Osteoblast (primary cell): ENCODE results near the gene IFT122. TPM values are rescaled to one million over a fixed set of nuclear protein-coding genes. Genes with fewer than 3 reads are reported as not detected.

Source experiments
- DNase-seq: peaks from one replicate; pipeline ENCODE4 v3.0.0; 2011; ENCODE audit warnings: low spot score, mixed read lengths; ENCODE audit not compliant: insufficient read length; ENCODE audit errors: missing footprints
- H2AFZ ChIP-seq: 2 replicates; pipeline ENCODE4 v1.6.0; 2011; ENCODE audit warnings: mild to moderate bottlenecking, low read length
- H3K27ac ChIP-seq: 2 replicates; pipeline ENCODE4 v1.5.1; 2011; ENCODE audit warnings: mild to moderate bottlenecking, low read depth, low read length, moderate library complexity
- H3K27me3 ChIP-seq: 2 replicates; pipeline ENCODE4 v1.6.0; 2012; ENCODE audit warnings: mild to moderate bottlenecking, control low read depth, inconsistent platforms, low read length, moderate library complexity; ENCODE audit not compliant: insufficient read depth
- H3K36me3 ChIP-seq: 2 replicates; pipeline ENCODE4 v1.5.1; 2011; ENCODE audit warnings: mild to moderate bottlenecking, low read length, control low read depth, moderate library complexity; ENCODE audit not compliant: insufficient read depth
- H3K4me1 ChIP-seq: 2 replicates; pipeline ENCODE4 v1.5.1; 2011; ENCODE audit warnings: mild to moderate bottlenecking, low read length, control low read depth, moderate library complexity; ENCODE audit not compliant: insufficient read depth
- H3K4me2 ChIP-seq: 2 replicates; pipeline ENCODE4 v1.6.0; 2011; ENCODE audit warnings: mild to moderate bottlenecking, low read length; ENCODE audit not compliant: insufficient read depth
- H3K4me3 ChIP-seq: fragments of 200-600 bp; sonication (generic); 3 replicates; pipeline ENCODE4 v1.5.1; 2012; ENCODE audit warnings: mild to moderate bottlenecking, low read length, inconsistent platforms; ENCODE audit not compliant: insufficient read depth
- H3K79me2 ChIP-seq: 2 replicates; pipeline ENCODE4 v1.6.0; 2012; ENCODE audit warnings: mild to moderate bottlenecking, low read length, control low read depth, inconsistent platforms; ENCODE audit not compliant: insufficient read depth
- H3K9me3 ChIP-seq: 2 replicates; pipeline ENCODE4 v1.5.1; 2011; ENCODE audit warnings: low read depth, low read length, control low read depth
- H4K20me1 ChIP-seq: 2 replicates; pipeline ENCODE4 v1.6.0; 2012; ENCODE audit warnings: mild to moderate bottlenecking, low read length, control low read depth; ENCODE audit not compliant: insufficient read depth
- total RNA-seq: library from RNA; depleted of rRNA; stranded (reverse); fragments of >200 nt; gene quantifications from 2 replicates; pipeline ENCODE4 v1.2.3, GENCODE V29; 2012
- TF ChIP-seq, protein P1 (sequence below): IDR thresholded peaks from 2 replicates; pipeline ENCODE4 v1.5.1; 2011; ENCODE audit warnings: mild to moderate bottlenecking, low read depth, low read length, moderate library complexity; ENCODE audit errors: extremely low read depth

IFT122 gene
- total RNA-seq, 1 donor = 30.4 TPM

DNA sequence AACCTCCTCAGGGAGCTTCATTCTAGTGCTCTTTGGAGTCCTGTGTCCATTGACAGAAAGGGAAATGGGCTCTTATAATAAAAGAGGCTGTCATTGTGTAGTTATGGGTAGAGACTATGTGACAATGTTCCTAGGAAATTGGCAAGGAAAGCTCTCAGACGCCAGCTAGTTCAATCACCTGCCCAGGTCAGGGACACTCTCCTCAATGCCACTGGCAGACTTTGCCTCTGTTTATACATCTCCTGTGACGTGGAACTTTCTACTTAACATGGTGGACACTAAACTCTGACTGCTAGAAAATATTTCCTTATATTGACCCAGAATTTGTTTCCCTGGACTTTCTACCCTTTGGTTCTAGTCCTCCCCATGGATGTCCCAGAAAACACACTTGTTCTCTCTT, 14.4 kb upstream of the IFT122 start:
- peaks cover 6% of the 10 kb centered on the region for H3K36me3 ChIP-seq
- H3K9me3 ChIP-seq = no peaks in the 10 kb centered on the region
- H2AFZ ChIP-seq = no peak overlapping the region
- H3K27me3 ChIP-seq = peaks cover 5% of the 10 kb centered on the region
- no peak overlapping the region for H3K27ac ChIP-seq
- no peak overlapping the region for H3K4me2 ChIP-seq
- TF ChIP-seq, protein P1, sequence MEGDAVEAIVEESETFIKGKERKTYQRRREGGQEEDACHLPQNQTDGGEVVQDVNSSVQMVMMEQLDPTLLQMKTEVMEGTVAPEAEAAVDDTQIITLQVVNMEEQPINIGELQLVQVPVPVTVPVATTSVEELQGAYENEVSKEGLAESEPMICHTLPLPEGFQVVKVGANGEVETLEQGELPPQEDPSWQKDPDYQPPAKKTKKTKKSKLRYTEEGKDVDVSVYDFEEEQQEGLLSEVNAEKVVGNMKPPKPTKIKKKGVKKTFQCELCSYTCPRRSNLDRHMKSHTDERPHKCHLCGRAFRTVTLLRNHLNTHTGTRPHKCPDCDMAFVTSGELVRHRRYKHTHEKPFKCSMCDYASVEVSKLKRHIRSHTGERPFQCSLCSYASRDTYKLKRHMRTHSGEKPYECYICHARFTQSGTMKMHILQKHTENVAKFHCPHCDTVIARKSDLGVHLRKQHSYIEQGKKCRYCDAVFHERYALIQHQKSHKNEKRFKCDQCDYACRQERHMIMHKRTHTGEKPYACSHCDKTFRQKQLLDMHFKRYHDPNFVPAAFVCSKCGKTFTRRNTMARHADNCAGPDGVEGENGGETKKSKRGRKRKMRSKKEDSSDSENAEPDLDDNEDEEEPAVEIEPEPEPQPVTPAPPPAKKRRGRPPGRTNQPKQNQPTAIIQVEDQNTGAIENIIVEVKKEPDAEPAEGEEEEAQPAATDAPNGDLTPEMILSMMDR = no peak
- DNase-seq = no peak
- H3K4me3 ChIP-seq = no peak overlapping the region
- H3K79me2 ChIP-seq = no peaks in the 10 kb centered on the region
- no peaks in the 10 kb centered on the region for H4K20me1 ChIP-seq
- peaks cover 12% of the 10 kb centered on the region for H3K4me1 ChIP-seq

DNA sequence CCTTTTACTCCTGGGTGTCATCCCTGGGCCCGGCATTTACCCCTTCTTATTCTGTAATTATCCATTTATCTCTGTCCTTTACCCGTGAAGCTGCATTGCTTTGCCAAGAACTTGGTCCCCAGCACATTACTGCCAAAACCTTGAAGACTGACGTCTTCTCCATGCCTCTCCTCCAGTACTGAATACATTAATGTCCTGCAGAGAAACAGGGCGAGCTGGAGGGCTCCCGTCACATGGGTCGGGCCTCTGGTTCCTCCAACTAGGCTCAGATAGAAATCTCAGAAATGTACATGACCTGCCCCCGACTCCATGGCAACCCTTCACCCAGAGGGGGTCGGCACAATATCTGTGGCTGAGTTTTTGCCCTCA, 12.0 kb upstream of the IFT122 start:
- peaks cover 24% of the 10 kb centered on the region for H3K36me3 ChIP-seq
- H3K27ac ChIP-seq = no peak overlapping the region
- H3K79me2 ChIP-seq = no peaks in the 10 kb centered on the region
- TF ChIP-seq, protein P1 = no peak
- H3K4me3 ChIP-seq = peak overlapping the region; percentile 75
- H2AFZ ChIP-seq = peak overlapping the region; percentile 92
- H4K20me1 ChIP-seq = no peaks in the 10 kb centered on the region
- peaks cover 12% of the 10 kb centered on the region for H3K4me1 ChIP-seq
- no peaks in the 10 kb centered on the region for H3K9me3 ChIP-seq
- H3K27me3 ChIP-seq = peaks cover 5% of the 10 kb centered on the region
- peak overlapping the region; percentile 97 for H3K4me2 ChIP-seq
- DNase-seq = no peak

DNA sequence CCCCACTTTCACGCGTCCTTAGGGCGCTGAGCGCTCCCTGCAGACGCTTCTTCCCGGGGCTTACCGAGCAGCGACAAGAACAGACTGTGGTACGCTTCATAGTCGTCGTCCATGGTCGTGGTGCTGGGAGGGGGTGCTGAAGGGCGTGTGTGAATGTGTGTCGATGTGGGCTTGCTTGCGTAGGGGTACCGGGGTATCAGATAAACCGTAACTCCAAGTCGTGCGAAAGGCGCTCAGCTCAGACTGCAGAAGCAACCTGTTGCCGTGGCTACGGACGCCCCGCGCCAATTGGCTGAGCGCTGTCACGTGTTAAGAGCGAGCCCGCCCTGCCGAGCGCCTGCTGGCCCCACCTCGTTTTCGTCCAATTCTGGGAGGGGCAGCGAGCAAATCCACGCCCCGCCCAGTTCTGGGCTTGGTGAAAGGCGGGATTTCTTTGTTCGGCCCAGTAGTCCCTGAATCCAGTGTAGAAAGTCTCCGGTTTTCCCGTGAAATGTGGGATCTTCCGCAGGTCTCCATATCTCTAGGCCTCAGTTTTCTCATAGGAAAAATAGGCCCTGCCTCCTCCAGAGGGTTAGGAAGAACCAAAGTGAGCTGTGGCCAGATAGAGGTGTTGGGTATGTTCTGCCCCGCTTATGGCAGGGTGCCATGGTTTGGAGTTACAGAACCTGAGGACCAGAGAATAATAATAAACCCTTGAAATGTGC, 11.5 kb upstream of the IFT122 start, which contains the start of gene EFCAB12:
Gene EFCAB12 (minus strand): TSS at position 261 of the 704 bp plus-strand sequence. CDS start 148 bp downstream, at position 113.
- peak; percentile 96 for DNase-seq
- peaks cover 12% of the 10 kb centered on the region for H3K4me1 ChIP-seq
- peak within 1 kb of the TSS; percentile 92 for H2AFZ ChIP-seq
- peak within 1 kb of the TSS; percentile 97 for H3K4me2 ChIP-seq
- H3K9me3 ChIP-seq = no peaks in the 10 kb centered on the region
- H3K36me3 ChIP-seq = peaks cover 29% of the 10 kb centered on the region
- peaks cover 5% of the 10 kb centered on the region for H3K27me3 ChIP-seq
- peak within 1 kb of the TSS; percentile 75 for H3K4me3 ChIP-seq
- no peaks in the 10 kb centered on the region for H3K79me2 ChIP-seq
- H4K20me1 ChIP-seq = no peaks in the 10 kb centered on the region
- TF ChIP-seq, protein P1 = no peak
- peak within 1 kb of the TSS; percentile 25 for H3K27ac ChIP-seq

DNA sequence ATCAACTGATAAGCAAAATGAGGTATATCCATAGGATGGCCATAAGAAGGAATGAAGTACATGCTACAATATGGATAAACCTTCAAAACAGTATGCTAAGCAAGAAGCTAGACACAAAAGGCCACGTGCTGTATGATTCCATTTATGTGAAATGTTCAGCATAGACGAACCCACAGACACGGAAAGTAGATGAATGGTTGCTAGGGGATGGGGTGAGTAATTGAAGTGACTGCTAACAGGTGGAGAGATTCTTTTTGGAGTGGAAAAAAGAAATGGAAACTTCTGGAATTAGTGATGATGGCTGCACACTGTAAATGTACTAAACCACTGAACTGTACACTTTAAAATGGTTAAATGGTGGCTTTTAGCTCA, 11.0 kb upstream of the IFT122 start:
- peak overlapping the region; percentile 25 for H3K27ac ChIP-seq
- peaks cover 33% of the 10 kb centered on the region for H3K36me3 ChIP-seq
- peaks cover 5% of the 10 kb centered on the region for H3K27me3 ChIP-seq
- peaks cover 6% of the 10 kb centered on the region for H3K4me1 ChIP-seq
- H2AFZ ChIP-seq = peak overlapping the region; percentile 75
- H3K9me3 ChIP-seq = no peaks in the 10 kb centered on the region
- no peaks in the 10 kb centered on the region for H4K20me1 ChIP-seq
- no peak for DNase-seq
- TF ChIP-seq, protein P1 = no peak
- H3K4me2 ChIP-seq = peak overlapping the region; percentile 97
- H3K4me3 ChIP-seq = peak overlapping the region; percentile 75
- no peaks in the 10 kb centered on the region for H3K79me2 ChIP-seq
